ENCODE results near the gene SAYSD1. TPM values are rescaled to one million over a fixed set of nuclear protein-coding genes. Genes with fewer than 3 reads are reported as not detected.

The SAYSD1 gene
- total RNA-seq, 2 experiments from 2014 or later = 13.4 to 14.2 TPM

- H3K36me3 Mint-ChIP-seq = no peaks in the 10 kb centered on the region
- no peak overlapping the region for H3K4me3 Mint-ChIP-seq
- no peak overlapping the region for H3K27ac Mint-ChIP-seq
- ATAC-seq (ENCODE audit: low read depth) = no peak
- POLR2A ChIA-PET = no interaction called here
- peaks cover 22% of the 10 kb centered on the region for H3K27me3 Mint-ChIP-seq
- H3K9me3 Mint-ChIP-seq = no peaks in the 10 kb centered on the region
- DNase-seq = peak; percentile 10
- peaks cover 13% of the 10 kb centered on the region for H3K4me1 Mint-ChIP-seq
Observed at GRCh38 chr6:39054577-39055142, 60.3 kb downstream of the SAYSD1 start.

Other genes with a start within 250 kb of the SAYSD1 start
- gene GLP1R, start 66.4 kb downstream of the SAYSD1 start, total RNA-seq = not detected
- 1 to 10 TPM; 7.8 to 8.5 TPM for gene KCNK5, start 114.3 kb upstream of the SAYSD1 start, total RNA-seq
- not detected for gene KCNK17, start 199.2 kb upstream of the SAYSD1 start, total RNA-seq
- gene KCNK16, start 207.5 kb upstream of the SAYSD1 start, total RNA-seq = not detected